Measurements from ENCODE around the gene THRAP3. TPM values are rescaled to one million over a fixed set of nuclear protein-coding genes. Genes with fewer than 3 reads are reported as not detected.

Gene THRAP3
- total and polyA plus RNA-seq, 2 donors (not counting 3 experiments of a cell fraction or from before 2014, with no cell fraction given): 38.0 to 144 TPM

DNA sequence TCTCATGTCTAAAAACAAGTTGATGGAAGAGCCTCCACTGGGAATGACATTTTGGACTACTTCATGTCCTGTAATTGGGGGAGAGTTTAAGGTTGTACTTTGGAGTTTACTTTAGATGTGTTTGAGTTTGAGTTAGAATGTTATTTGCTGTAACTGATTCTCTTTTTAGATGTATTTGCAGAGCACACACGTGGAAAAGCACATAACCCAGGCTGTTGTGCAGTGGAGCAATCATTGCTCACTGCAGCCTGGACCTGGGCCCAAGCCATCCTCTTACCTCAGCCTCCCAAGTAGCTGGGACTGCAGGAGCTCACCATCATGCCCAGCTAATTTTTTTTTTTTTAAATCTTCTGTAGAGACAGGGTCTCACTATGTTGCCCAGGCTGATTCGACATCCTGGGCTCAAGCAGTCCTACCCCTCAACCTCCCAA is 45.2 kb downstream of the THRAP3 start:
- Histone ChIP-seq H3K27me3 (ENCODE audit: control insufficient read depth in 2 of 2, insufficient read depth in 2 of 2, low read length in 2 of 2) (no peaks in the 10 kb centered on the region), H3K79me2 (ENCODE audit: control insufficient read depth, insufficient read depth, low read length) (peaks cover 69% of the 10 kb centered on the region), H3K4me2 (ENCODE audit: insufficient read depth, low read length) (no peak overlapping the region), H3K36me3 (ENCODE audit: control insufficient read depth in 2 of 2, extremely low read depth in 1 of 2, insufficient read depth in 2 of 2, low read length in 2 of 2) (peaks cover 3 to 9% of the 10 kb centered on the region in 2 experiments), H3K9me3 (replicated peaks; ENCODE audit: control insufficient read depth, insufficient read depth, low read length) (no peaks in the 10 kb centered on the region), H2AFZ (ENCODE audit: low read depth, low read length) (no peak overlapping the region), H4K20me1 (replicated peaks; ENCODE audit: control insufficient read depth, extremely low read depth, insufficient read depth, low read length) (peaks cover 5% of the 10 kb centered on the region), H3K9me1 (replicated peaks; ENCODE audit: control insufficient read depth, extremely low read depth, insufficient read depth, low read length) (no peaks in the 10 kb centered on the region), H3K27ac (ENCODE audit: insufficient read depth, low read depth, low read length) (no peak overlapping the region), H3K9ac (replicated peaks; ENCODE audit: extremely low read depth, insufficient read depth, low read length) (no peak overlapping the region), H3K4me3 (replicated peaks in 1 of 3; ENCODE audit: insufficient read depth in 1 of 3, low read depth in 1 of 3, low read length in 3 of 3) (no peak overlapping the region), H3K4me1 (ENCODE audit: control insufficient read depth, extremely low read depth, insufficient read depth, low read length) (peaks cover 2% of the 10 kb centered on the region)
- CTCF ChIA-PET: interaction anchor here (1.0 to 2.2 kb wide), 5 partner anchors 11 to 31 kb away, joined by 3 to 8 read pairs (median 4); no protein-coding TSS in a partner anchor
- intact Hi-C loops (cut with micrococcal nuclease) (no loop called here), dilution Hi-C loops (cut with MboI; ENCODE audit: extremely low pct_ligation_motif_present, low sequenced_read_pairs) (no loop called here)
- POLR2A ChIA-PET: no interaction called here
- no peak for FAIRE-seq
- BruUV-seq (replicated peaks): no TSS peak
- TF ChIP-seq JUN (IDR thresholded peaks at IDR 0.05; ENCODE audit: borderline replicate concordance, insufficient read depth, insufficient read length, low read depth) (no peak), POLR2AphosphoS5 (IDR thresholded peaks at IDR 0.05; ENCODE audit: insufficient read depth, low read depth, low read length) (no peak)
- no peak for DNase-seq (ENCODE audit: low read depth, low spot score)

DNA sequence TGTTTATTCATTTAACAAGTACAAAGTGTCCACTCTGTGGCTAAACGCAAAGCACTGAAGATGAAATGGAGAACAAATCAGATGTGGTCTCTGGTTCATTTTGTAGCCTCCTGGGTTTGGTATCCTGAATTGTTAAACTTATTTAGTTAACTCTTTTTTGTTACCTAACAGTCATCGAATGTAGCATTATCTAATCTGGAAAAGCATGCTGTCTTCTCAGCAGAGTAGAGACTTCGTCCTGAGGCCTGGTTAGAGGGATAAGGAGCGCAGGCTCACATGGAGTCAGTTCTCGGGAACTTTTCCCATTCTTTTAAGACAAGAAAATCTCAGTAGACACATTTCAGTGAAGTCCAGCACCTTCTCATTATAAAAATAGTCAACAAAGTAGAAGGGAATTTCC is 48.8 kb downstream of the THRAP3 start:
- Histone ChIP-seq H3K4me3 (replicated peaks in 1 of 3; ENCODE audit: insufficient read depth in 1 of 3, low read depth in 1 of 3, low read length in 3 of 3) (no peak overlapping the region), H3K79me2 (ENCODE audit: control insufficient read depth, insufficient read depth, low read length) (peaks cover 56% of the 10 kb centered on the region), H3K4me2 (ENCODE audit: insufficient read depth, low read length) (no peak overlapping the region), H3K9me1 (replicated peaks; ENCODE audit: control insufficient read depth, extremely low read depth, insufficient read depth, low read length) (no peaks in the 10 kb centered on the region), H2AFZ (ENCODE audit: low read depth, low read length) (no peak overlapping the region), H3K27ac (ENCODE audit: insufficient read depth, low read depth, low read length) (no peak overlapping the region), H3K9me3 (replicated peaks; ENCODE audit: control insufficient read depth, insufficient read depth, low read length) (no peaks in the 10 kb centered on the region), H4K20me1 (replicated peaks; ENCODE audit: control insufficient read depth, extremely low read depth, insufficient read depth, low read length) (no peaks in the 10 kb centered on the region), H3K9ac (replicated peaks; ENCODE audit: extremely low read depth, insufficient read depth, low read length) (no peak overlapping the region), H3K36me3 (ENCODE audit: control insufficient read depth in 2 of 2, extremely low read depth in 1 of 2, insufficient read depth in 2 of 2, low read length in 2 of 2) (peaks cover 3% of the 10 kb centered on the region in 2 experiments), H3K4me1 (ENCODE audit: control insufficient read depth, extremely low read depth, insufficient read depth, low read length) (no peaks in the 10 kb centered on the region), H3K27me3 (ENCODE audit: control insufficient read depth in 2 of 2, insufficient read depth in 2 of 2, low read length in 2 of 2) (no peaks in the 10 kb centered on the region)
- dilution Hi-C loops (cut with MboI; ENCODE audit: extremely low pct_ligation_motif_present, low sequenced_read_pairs) (no loop called here), intact Hi-C loops (cut with micrococcal nuclease) (no loop called here)
- no peak for FAIRE-seq
- ChIA-PET CTCF (interaction anchor here (1.1 kb wide), 1 partner anchor 13 kb away, joined by 4 read pairs; no protein-coding TSS in a partner anchor), POLR2A (no interaction called here)
- no peak for DNase-seq (ENCODE audit: low read depth, low spot score)
- TF ChIP-seq POLR2AphosphoS5 (IDR thresholded peaks at IDR 0.05; ENCODE audit: insufficient read depth, low read depth, low read length) (no peak), EZH2 (IDR thresholded peaks at IDR 0.05; ENCODE audit: borderline replicate concordance, low read depth, low read length, severe bottlenecking) (no peak), MYC (IDR thresholded peaks at IDR 0.05; ENCODE audit: low read depth, low read length) (no peak)
- TF ChIP-seq, protein P1, sequence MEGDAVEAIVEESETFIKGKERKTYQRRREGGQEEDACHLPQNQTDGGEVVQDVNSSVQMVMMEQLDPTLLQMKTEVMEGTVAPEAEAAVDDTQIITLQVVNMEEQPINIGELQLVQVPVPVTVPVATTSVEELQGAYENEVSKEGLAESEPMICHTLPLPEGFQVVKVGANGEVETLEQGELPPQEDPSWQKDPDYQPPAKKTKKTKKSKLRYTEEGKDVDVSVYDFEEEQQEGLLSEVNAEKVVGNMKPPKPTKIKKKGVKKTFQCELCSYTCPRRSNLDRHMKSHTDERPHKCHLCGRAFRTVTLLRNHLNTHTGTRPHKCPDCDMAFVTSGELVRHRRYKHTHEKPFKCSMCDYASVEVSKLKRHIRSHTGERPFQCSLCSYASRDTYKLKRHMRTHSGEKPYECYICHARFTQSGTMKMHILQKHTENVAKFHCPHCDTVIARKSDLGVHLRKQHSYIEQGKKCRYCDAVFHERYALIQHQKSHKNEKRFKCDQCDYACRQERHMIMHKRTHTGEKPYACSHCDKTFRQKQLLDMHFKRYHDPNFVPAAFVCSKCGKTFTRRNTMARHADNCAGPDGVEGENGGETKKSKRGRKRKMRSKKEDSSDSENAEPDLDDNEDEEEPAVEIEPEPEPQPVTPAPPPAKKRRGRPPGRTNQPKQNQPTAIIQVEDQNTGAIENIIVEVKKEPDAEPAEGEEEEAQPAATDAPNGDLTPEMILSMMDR (IDR thresholded peaks at IDR 0.05; ENCODE audit: extremely low read depth in 1 of 2, insufficient read depth in 1 of 2, low read depth in 1 of 2, low read length in 2 of 2): no peak
- BruUV-seq (replicated peaks): no TSS peak
